ENCODE data around the gene MXRA8. TPM values are rescaled to one million over a fixed set of nuclear protein-coding genes. Genes with fewer than 3 reads are reported as not detected.

Gene MXRA8
- total RNA-seq, 1 donor from 2014 or later = 440 TPM

DNA sequence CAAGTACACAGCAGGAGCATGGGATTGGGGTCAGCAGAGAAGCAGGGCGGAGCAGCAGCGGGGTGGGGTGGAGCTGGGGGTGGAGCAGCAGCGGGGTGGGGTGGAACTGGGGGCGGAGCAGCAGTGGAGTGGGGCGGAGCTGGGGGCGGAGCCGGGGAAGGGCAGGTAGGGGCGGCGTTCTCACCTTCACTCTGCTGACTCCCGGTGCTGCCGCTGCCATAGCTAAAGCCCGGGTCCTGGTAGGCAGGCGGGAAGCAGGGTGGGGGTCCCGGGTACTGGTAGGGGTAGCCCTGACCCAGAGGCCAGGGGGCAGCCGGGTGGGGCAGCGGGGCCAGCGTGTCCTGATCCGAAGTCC lies 20.6 kb downstream of the MXRA8 start:
- Mint-ChIP-seq H3K36me3 (ENCODE audit: unreplicated experiment) (peaks cover 8% of the 10 kb centered on the region), H3K9me3 (ENCODE audit: unreplicated experiment) (no peaks in the 10 kb centered on the region), H3K27me3 (ENCODE audit: unreplicated experiment) (no peaks in the 10 kb centered on the region), H3K4me1 (ENCODE audit: unreplicated experiment) (no peaks in the 10 kb centered on the region), H3K27ac (ENCODE audit: unreplicated experiment) (no peak overlapping the region), H3K4me3 (ENCODE audit: unreplicated experiment) (no peak overlapping the region)
- TF ChIP-seq, protein P1, sequence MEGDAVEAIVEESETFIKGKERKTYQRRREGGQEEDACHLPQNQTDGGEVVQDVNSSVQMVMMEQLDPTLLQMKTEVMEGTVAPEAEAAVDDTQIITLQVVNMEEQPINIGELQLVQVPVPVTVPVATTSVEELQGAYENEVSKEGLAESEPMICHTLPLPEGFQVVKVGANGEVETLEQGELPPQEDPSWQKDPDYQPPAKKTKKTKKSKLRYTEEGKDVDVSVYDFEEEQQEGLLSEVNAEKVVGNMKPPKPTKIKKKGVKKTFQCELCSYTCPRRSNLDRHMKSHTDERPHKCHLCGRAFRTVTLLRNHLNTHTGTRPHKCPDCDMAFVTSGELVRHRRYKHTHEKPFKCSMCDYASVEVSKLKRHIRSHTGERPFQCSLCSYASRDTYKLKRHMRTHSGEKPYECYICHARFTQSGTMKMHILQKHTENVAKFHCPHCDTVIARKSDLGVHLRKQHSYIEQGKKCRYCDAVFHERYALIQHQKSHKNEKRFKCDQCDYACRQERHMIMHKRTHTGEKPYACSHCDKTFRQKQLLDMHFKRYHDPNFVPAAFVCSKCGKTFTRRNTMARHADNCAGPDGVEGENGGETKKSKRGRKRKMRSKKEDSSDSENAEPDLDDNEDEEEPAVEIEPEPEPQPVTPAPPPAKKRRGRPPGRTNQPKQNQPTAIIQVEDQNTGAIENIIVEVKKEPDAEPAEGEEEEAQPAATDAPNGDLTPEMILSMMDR (IDR thresholded peaks at IDR 0.05) = no peak
- no peak for DNase-seq (ENCODE audit: extremely low spot score, unreplicated experiment)

- TF ChIP-seq, protein P1 (IDR thresholded peaks at IDR 0.05) = no peak
- H3K36me3 Mint-ChIP-seq (ENCODE audit: unreplicated experiment) = peaks cover 8% of the 10 kb centered on the region
- H3K4me1 Mint-ChIP-seq (ENCODE audit: unreplicated experiment) = no peaks in the 10 kb centered on the region
- no peak overlapping the region for H3K27ac Mint-ChIP-seq (ENCODE audit: unreplicated experiment)
- no peaks in the 10 kb centered on the region for H3K27me3 Mint-ChIP-seq (ENCODE audit: unreplicated experiment)
- H3K9me3 Mint-ChIP-seq (ENCODE audit: unreplicated experiment) = no peaks in the 10 kb centered on the region
- no peak overlapping the region for H3K4me3 Mint-ChIP-seq (ENCODE audit: unreplicated experiment)
- DNase-seq (ENCODE audit: extremely low spot score, unreplicated experiment) = no peak
Observed at GRCh38 chr1:1336931-1337792, 21.2 kb downstream of the MXRA8 start.

GRCh38 chr1:1336446-1336845 lies 21.9 kb downstream of the MXRA8 start:
- TF ChIP-seq, protein P1 (IDR thresholded peaks at IDR 0.05) = no peak
- H3K36me3 Mint-ChIP-seq (ENCODE audit: unreplicated experiment) = peaks cover 8% of the 10 kb centered on the region
- peaks cover 3% of the 10 kb centered on the region for H3K4me1 Mint-ChIP-seq (ENCODE audit: unreplicated experiment)
- H3K9me3 Mint-ChIP-seq (ENCODE audit: unreplicated experiment) = no peaks in the 10 kb centered on the region
- no peak for DNase-seq (ENCODE audit: extremely low spot score, unreplicated experiment)
- no peak overlapping the region for H3K4me3 Mint-ChIP-seq (ENCODE audit: unreplicated experiment)
- H3K27ac Mint-ChIP-seq (ENCODE audit: unreplicated experiment) = no peak overlapping the region
- H3K27me3 Mint-ChIP-seq (ENCODE audit: unreplicated experiment) = no peaks in the 10 kb centered on the region

DNA sequence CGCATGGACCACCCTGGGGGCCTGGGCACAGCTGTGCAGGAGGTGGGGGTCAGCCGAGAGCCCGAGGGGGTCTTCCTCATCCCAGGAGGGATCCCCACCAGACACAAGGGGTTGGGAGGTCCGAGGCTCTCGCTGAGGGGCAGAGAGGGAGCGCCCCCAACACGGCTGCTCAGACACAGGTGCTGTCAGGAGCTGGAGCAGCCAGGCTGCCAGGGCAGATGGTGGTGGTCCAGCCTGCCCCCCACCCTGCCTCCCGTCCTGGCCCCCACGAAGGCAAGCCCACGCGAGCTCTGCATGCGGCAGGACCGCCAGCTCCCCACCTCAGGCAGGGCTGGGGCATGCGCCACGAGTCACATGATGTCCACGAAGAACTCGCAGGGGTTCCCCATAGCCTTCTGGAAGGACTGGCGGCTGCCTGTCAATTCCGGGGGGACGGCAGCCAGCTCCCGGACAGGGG lies 22.5 kb downstream of the MXRA8 start:
- no peaks in the 10 kb centered on the region for H3K9me3 Mint-ChIP-seq (ENCODE audit: unreplicated experiment)
- DNase-seq (ENCODE audit: extremely low spot score, unreplicated experiment) = no peak
- TF ChIP-seq, protein P1 (IDR thresholded peaks at IDR 0.05) = no peak

GRCh38 chr1:1335283-1335682 lies 23.1 kb downstream of the MXRA8 start:
- Mint-ChIP-seq H3K27me3 (ENCODE audit: unreplicated experiment) (no peaks in the 10 kb centered on the region), H3K4me3 (ENCODE audit: unreplicated experiment) (no peak overlapping the region), H3K9me3 (ENCODE audit: unreplicated experiment) (no peaks in the 10 kb centered on the region), H3K4me1 (ENCODE audit: unreplicated experiment) (peaks cover 13% of the 10 kb centered on the region), H3K27ac (ENCODE audit: unreplicated experiment) (no peak overlapping the region), H3K36me3 (ENCODE audit: unreplicated experiment) (peaks cover 2% of the 10 kb centered on the region)
- no peak for DNase-seq (ENCODE audit: extremely low spot score, unreplicated experiment)
- TF ChIP-seq, protein P1 (IDR thresholded peaks at IDR 0.05) = no peak

More for the DNA sequence above, 22.5 kb downstream of the MXRA8 start:
- Mint-ChIP-seq H3K4me3 (ENCODE audit: unreplicated experiment) (no peak overlapping the region), H3K36me3 (ENCODE audit: unreplicated experiment) (peaks cover 4% of the 10 kb centered on the region), H3K27ac (ENCODE audit: unreplicated experiment) (no peak overlapping the region), H3K4me1 (ENCODE audit: unreplicated experiment) (peaks cover 8% of the 10 kb centered on the region), H3K27me3 (ENCODE audit: unreplicated experiment) (no peaks in the 10 kb centered on the region)
